GM21786 (cell line): Measurements from ENCODE around the gene APC2.
"Not testable (repeated sequence)": the region's sequence is repeated elsewhere in the genome, so short reads cannot be mapped to it uniquely, and the experiment has no call there.

Experiments used
- ATAC-seq: cut with Tn5 transposase; IDR thresholded peaks from one replicate; pipeline ENCODE4 v1.9.1; 2021; ENCODE audit not compliant: unreplicated experiment

Gene APC2

DNA sequence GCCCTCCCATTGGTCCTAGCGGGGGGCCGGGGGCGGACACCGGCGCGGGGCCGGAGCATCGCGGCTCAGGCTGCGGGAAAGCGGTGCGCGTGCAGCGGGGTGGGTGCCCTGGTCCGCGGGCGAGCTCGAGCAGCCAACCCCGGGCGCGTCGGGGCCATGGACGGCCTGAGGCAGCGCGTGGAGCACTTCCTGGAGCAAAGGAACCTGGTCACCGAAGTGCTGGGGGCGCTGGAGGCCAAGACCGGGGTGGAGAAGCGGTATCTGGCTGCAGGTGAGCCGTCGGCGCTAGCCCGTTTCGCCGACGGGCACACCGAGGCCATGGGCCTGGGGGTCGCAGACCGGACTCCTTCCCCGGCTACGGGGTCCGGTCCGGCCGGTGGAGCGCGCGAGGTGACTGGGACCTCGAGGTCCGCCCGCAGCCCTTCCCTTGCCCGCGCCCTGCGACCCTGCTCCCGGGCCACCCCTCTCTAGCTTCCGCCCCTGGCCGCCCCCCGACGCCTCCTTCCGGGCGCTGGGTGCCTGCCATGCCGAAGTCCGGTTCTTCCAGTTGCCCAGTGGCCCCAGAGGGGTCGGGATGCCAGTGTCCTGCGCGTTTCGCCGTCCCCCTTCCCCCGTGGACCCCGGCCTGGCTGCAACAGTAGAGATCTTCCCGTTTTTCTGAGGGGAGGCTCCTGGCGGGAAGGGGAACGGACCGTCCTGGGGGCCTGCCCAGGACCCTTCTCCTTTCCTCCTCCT is 41.4 kb downstream of the APC2 start, which contains the start of gene REEP6:
TSS of gene REEP6 (plus strand) at position 68 of the 735 bp plus-strand sequence. CDS start at position 157, 89 bp downstream.
- ATAC-seq, result no peak

DNA sequence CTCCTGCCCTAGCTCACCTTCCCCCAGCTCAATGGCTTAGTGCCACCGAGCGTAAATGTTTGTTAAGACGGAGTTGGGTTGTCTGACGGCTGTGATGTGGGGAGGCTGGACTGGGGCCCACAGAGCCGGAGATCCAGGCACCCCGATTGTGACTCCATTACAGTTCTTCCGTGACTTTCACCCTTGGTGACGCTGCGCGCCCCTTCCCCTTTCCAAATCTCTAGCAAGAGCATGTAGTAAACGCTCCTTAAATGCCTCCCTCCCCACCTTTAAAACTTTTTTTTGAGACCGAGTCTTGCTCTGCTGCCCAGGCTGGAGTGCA is 41.9 kb downstream of the APC2 start:
- ATAC-seq, result no peak

DNA sequence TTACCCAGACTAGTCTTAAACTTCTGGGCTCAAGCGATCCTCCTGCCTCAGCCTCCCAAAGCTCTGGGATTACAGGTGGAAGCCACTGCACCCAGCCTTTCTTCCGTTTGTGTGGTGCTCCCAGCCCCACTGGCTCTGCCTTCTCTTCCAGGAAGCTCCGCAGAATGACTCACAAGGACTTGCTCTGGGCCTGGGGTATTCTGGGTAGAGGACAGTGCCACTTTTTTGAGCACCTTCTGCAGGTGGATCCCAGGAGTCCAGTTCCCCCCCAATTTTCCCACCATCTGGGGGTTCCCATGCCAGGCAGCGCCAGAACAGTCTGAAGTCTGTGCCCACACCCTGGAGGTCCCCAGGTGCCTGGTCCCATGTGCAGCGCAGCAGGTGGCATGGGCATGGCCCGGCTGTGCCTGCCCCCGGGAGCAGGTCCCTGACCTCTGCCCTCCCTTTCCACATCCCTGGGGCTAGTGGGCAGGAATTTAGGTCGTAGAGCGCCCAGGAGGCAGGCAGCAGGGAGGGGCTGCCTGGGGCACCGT is 42.6 kb downstream of the APC2 start:
- ATAC-seq, result no peak

DNA sequence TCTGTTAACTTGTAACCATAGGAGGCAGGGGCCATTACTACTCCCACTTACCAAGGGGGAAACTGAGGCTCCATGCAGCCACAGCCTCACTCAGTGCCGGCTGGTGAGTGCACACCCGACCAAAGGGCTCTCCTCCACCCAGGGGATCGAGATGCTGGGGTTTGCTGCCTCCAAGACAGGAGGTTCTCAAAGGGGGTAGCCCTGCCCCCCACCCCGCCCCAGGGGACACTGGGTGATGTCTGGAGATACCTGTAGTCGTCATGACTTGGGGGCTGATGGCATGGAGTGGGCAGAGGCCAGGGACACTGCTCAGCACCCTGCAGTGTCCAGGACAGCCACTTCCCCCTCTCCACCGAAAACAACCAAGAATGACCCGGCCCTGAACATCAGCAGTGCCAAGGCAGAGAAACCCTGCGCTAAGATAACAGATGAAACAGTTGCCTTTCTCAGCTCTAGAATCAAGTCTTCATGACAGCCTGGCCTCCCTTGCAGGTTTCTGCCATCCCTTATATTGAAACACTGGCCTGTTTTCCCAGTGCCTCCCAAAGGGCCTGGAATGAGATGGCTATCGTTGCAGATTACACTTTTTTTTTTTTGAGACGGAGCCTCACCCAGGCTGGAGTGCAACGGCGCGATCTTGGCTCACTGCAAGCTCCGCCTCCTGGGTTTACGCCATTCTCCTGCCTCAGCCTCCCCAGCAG is 44.3 kb downstream of the APC2 start:
- ATAC-seq, result no peak

DNA sequence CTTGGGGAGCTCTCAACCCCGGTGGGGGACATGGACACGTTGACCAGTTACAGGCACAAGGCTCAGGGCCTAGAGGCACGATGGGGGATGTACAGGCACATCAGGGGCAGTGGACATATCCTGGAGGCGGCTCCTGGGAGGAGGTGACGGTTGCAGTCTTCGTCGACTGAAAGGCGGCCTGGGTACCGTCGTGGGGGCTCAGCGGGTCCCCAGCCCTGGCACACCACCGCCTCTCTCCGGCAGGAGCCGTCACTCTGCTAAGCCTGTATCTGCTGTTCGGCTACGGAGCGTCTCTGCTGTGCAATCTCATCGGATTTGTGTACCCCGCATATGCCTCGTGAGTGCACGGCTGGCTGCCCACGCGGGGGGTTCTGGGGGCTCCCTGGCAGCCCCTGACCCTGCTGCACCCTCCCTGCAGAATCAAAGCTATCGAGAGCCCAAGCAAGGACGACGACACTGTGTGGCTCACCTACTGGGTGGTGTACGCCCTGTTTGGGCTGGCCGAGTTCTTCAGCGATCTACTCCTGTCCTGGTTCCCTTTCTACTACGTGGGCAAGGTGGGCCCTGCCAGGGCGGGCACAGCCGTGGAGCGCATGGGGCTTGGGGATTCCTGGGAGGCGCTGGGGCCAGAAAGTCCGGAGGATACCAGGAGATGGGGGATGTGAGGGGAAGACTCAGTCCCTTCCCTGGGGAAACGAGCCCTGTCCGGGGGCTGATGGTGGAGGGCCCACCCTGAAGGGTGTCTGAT is 45.3 kb downstream of the APC2 start:
- no peak for ATAC-seq

DNA sequence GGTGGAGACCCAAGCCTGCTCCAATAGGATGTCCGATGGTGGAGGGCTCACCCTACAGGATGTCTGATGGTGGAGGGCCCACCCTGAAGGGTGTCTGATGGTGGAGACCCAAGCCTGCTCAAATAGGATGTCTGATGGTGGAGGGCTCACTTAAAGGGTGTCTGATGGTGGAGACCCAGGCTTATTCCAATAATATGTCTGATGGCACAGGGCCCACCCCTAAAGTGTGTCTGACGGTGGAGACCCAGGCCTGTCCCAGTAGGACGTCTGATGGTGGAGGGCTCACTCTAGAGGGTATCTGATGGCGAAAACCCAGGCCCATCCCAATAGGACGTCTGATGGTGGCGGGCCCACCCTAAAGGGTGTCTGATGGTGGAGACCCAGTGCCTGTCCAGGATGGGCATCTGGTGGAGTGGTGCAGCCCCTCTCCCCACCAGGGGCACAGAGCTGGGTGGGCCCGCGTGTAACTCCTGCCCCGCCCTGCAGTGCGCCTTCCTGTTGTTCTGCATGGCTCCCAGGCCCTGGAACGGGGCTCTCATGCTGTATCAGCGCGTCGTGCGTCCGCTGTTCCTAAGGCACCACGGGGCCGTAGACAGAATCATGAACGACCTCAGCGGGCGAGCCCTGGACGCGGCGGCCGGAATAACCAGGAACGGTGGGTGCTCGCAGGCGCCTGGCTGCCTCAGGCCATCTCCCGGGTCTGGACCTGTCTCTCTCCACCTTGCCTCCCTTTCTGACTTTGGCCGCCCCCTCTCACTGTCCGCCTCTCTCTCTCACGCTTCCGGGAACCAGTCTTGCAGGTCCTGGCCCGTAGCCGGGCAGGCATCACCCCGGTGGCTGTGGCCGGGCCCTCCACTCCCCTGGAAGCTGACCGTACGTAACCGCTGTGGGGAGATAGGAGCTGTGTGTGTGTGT is 46.1 kb downstream of the APC2 start:
- no peak for ATAC-seq

DNA sequence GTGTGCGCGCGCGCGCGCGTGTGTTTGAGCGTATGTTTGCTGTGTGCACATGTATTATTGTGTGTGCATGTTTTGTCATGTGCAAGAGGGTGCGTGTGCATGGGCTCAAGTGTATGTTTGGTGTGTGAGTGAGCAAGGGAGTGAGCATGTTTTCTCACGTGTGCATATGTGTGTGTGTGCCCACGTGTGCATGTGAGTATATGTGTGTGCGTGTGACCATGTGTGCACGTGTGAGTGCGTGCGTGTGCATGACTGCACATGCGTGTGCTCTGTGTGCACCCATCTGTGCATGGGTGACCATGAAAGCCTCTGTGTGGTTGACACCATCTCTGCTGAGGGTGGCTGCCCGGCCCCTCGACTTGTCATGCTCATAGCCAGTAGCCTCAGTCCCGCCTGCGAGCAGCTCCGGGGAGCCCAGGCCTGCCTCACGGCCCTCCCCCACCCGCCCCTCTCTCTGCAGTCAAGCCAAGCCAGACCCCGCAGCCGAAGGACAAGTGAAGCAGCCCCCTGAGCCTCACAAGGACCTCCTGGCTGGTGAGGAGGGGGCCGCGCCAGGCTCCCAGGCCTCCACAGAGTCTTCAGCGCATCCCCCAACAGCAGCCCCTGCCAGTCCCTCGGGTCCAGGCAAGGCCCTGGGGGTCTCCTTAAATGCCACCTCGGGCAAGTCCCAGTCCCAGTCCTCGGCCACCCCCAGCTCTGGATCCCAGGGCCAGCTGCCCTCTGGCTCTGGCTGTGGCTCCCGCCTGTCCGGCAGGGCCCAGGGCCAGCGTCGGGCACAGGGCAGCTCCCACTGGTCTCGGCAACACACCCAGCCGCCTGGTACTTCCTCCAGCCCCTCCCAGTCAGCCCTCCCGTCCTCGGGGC is 47.0 kb downstream of the APC2 start:
- ATAC-seq, result no peak

DNA sequence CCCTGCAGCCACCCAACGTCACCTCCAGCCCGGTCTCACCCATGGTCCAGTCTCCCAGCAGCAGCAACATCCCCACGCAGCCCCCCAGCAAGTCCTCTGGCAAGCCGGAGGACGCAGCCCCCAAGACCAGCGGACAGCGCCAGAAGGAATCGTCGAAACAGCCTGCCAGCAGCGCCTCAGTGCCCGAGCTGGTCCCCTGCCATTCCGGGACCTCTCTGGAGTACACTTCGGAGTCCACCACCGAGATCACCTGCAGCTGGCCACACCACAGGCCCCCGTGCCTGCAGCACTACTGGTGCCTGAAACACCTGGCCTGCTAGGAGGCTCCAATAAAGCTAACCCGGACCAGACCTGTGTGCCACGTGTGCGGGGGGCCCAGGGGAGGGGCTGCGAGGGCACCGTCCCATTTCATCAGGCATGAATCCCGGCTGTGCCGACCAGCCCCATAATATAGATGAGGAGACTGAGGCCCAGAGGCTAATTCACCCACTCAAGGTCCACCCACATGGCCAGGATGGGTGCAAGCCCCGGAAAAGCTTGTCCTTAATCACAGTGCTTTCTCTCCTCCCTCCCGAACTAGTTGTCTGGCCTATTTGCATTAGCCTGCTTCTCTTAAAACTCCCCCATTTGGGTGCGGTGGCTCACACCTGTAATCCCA is 47.8 kb downstream of the APC2 start:
- no peak for ATAC-seq

DNA sequence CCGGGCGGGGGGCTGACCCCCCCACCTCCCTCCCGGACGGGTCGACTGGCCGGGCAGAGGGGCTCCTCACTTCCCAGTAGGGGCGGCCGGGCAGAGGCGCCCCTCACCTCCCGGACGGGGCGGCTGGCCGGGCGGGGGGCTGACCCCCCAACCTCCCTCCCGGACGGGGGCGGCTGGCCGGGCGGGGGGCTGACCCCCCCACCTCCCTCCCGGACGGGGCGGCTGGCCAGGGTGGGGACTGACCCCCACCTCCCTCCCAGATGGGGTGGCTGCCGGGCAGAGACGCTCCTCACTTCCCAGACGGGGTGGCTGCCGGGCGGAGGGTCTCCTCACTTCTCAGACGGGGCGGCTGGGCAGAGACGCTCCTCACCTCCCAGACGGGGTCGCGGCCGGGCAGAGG is 49.3 kb downstream of the APC2 start:
- ATAC-seq, result not testable (repeated sequence)

DNA sequence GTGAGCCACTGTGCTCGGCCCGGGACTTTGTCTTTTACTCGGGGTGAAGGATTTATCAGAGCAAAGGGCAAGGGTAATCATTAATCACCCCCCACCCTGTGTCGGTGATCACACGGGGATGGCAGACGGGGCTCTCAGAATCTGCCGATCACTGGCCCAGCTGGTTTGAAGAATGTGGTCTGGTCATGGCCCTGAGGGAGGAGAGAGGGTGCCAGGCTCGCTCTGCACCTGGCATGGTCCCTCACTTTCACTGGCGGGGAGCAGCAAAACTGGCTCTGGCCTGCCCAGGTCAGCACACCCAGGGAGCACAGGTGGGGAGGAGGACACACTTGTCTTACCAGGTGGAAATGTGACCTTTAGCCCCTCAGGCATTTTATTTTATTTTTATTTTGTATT is 51.3 kb downstream of the APC2 start:
- no peak for ATAC-seq

DNA sequence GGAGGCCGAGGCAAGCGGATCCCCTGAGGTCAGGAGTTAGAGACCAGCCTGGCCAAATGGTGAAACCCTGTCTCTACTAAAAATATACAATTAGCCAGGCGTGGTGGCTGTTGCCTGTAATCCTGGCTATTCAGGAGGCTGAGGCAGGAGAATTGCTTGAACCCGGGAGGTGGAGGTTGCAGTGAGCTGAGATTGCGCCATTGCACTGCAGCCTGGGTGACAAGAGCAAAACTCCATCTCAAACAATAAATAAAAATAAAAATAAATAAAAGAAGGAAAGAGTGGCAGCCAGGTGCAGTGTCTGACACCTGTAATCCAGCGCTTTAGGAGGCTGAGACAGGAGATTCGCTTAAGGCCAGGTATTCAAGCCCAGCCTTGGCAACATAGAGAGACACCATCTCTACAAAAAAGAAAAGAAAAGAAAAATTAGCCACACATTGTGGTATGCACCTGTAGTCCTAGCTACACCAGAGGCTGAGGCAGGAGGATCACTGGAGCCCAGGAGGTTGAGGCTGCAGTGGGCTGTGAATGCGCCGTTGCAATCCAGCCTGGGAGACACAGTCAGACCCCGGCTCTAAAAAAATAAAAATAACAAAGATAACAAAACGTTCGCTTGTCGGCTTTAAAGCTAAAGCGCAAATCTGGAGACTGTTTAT is 52.6 kb downstream of the APC2 start:
- ATAC-seq, result no peak

DNA sequence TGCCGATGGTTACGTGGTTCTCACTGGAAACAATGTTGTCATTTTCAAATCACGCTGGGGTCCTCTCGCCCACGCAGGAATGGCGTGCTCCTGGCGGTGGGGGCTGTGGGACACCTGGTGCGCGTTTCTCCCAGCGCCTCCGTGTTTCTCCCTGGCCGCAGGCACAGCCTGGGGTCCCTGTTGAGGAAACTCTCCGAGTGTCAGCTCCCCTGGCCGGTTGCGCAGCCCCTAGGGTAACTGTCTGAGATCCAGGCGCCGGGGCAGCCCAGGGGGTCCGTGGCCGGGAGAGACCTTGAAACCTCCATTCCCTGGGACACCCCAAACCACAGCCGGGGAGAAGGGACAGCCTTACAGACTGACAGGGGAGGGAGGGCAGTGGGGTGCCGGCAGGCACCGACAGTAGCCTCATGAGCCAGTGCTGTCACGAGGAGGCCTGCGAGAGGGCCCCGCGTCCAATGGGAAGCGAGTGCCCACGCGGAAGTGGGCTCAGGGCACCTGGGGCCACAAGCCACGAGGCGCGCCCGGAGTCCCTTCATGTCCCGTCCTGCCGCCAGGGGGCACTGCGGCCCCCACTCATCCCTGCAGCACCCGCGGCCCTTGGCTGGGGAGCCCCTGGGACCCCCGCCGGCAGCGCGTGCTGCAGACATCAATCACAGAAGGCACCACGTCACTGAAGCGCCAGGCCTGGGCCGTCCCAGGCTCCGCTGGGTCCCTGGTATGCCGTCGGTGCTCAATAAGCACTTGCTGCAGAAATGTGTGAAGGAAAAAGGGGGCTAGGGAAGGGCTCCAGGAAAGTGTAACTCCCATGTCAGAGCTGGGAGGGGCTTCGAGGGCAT is 53.4 kb downstream of the APC2 start:
- ATAC-seq, result no peak

DNA sequence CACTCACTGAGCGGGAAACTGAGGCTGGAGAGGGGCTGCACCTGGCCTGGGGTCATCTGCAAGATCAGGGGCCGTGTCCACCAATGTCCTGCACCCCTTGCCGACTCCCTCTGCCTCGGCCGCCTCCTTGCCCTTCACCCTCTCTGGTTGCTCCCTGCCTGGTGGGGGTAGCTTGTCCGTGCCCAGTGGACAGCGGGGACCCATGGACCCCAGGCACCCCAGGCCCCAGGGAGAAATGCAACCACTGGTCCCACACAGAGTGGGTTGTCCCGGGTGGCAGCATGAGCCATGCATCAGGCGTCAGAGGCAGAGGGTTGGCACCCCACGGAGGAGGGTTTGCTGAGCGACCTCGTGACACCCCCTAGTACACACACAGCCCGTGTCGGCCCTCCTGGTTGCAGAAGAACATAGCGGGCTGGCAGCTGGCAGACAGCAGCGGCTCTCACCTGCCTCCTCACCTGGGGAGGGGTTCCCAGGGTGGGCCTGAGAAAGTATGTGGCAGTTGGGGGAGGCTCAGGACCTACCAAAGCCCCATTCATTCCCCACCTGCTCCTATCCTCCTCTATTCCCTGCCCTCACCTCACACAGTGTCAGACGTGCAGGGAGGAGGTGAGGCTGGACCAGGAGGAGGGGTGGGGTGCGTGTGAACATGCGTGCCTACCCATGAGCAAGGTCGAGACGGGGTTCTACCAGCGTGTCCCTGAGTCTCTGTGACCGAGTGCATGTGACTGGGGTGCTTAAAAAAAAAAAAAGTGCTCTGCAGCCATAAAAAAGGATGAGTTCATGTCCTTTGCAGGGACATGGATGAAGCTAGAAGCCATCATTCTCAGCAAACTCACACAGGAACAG is 54.2 kb downstream of the APC2 start:
- no peak for ATAC-seq

DNA sequence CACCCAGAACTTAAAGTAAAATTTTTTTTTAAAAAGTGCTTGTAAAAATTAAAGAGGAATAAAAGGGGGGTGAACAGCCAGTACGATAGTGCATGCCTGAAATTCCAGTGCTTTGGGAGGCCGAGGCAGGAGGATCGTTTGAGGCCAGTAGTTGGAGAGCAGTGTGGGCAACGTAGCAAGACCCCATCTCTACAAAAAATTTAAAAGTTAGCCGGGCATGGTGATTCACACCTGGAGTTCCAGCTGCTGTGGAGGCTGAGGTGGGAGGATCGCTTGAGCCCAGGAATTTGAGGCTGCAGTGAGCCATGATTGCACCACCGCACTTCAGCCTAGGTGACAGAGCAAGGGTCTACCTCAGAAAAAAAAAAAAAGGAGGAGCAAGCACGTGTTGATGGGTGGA is 55.1 kb downstream of the APC2 start:
- no peak for ATAC-seq

DNA sequence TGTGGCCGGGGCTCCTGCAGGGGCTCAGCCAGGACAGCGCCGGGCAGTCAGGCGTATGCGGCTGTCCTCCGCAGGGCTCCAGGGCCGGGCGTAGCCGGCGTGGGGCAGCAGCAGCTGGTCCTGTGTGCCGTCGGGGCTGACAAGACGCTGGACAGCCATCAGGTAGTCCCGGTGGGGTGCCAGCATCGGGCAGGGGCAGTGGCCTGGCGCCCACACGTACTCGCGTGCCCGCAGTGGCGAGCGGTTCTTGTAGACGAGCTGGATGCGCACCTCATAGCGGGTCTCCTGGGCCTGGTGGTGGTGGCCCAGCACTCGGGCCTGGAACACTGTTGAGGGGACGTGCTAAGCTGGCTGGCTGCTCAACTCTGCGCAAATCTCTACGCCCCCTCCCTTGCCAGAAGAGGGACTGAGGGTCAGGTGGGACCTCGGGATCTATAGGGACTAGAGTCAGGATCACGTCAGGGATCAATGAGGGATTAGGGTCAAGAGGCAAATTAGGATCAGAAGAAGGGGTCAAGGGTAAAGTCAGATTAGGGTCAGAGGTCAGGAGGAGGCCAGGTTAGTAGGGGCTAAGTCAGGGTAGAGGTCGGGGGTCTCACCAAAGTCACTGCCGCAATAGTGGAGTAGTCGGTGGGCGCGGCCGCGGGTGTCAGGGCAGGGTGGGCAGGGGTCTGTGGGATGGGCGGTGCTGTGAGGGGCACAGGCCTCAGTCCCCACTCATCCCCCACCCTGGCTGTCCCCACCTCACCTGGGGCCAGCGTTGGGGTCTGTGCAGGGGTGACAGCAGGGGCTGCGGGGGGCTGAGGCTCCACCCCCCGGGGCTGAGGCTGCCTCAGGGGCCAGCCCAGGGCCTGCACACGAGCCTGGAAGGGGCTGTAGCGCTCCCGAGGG is 56.3 kb downstream of the APC2 start:
- ATAC-seq, result no peak

DNA sequence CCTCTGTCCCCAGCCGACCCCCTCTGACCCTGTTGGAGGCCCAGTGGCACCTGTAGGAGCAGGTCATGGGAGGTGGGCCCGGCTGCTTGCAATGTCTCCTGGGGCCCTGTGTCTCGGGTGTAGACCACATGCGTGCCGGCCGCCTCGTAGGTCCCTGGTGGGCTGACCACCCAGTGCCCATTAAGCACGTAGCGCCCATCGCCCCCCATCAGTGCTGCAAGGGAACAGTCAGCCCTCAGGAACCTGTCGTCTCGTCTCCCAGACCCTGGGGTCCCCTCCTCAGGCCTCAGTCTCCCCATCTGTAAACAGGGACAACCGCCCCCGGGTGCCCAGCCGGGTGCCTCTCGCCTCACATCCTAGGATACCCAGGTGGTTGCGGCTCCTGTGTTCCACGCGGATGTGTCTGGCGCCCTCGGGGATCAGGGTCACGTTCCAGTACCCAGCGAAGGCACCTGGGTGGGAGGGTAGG is 57.3 kb downstream of the APC2 start:
- ATAC-seq, result no peak
